ENCODE data around the gene VPS45.

VPS45 gene

GRCh38 chr1:150065184-150065871 lies 2.2 kb upstream of the VPS45 start:
- no peaks in the 10 kb centered on the region for H3K27me3 ChIP-seq (ENCODE audit: insufficient read depth, low read depth, severe bottlenecking)
- peaks cover 17% of the 10 kb centered on the region for H3K36me3 ChIP-seq
- H3K27ac ChIP-seq, result no peak overlapping the region
- DNase-seq, result no peak
- no peaks in the 10 kb centered on the region for H3K9me3 ChIP-seq (ENCODE audit: severe bottlenecking)
- TF ChIP-seq CTCF (IDR thresholded peaks at IDR 0.05; ENCODE audit: low read depth, low read length), result no peak
- H3K4me3 ChIP-seq (ENCODE audit: low read depth, low read length), result no peak overlapping the region

- no peak for TF ChIP-seq CTCF (IDR thresholded peaks at IDR 0.05; ENCODE audit: low read depth, low read length)
- Histone ChIP-seq H3K9me3 (ENCODE audit: severe bottlenecking) (no peaks in the 10 kb centered on the region), H3K27me3 (ENCODE audit: insufficient read depth, low read depth, severe bottlenecking) (no peaks in the 10 kb centered on the region), H3K36me3 (peaks cover 17% of the 10 kb centered on the region), H3K4me3 (ENCODE audit: low read depth, low read length) (peak overlapping the region; percentile 79), H3K27ac (peak overlapping the region; percentile 93)
- DNase-seq, result no peak
Observed at GRCh38 chr1:150066328-150066727, 1.2 kb upstream of the VPS45 start.

- no peaks in the 10 kb centered on the region for H3K9me3 ChIP-seq (ENCODE audit: severe bottlenecking)
- DNase-seq, result peak; percentile 82
- H3K27ac ChIP-seq, result peak overlapping the region; percentile 93
Observed at GRCh38 chr1:150066838-150067183, 765 bp upstream of the VPS45 start.

GRCh38 chr1:150068109-150068435 lies 496 bp downstream of the VPS45 start:
- Histone ChIP-seq H3K36me3 (peaks cover 29% of the 10 kb centered on the region), H3K27ac (peak overlapping the region; percentile 93), H3K9me3 (ENCODE audit: severe bottlenecking) (no peaks in the 10 kb centered on the region), H3K27me3 (ENCODE audit: insufficient read depth, low read depth, severe bottlenecking) (no peaks in the 10 kb centered on the region), H3K4me3 (ENCODE audit: low read depth, low read length) (peak overlapping the region; percentile 79)
- no peak for TF ChIP-seq CTCF (IDR thresholded peaks at IDR 0.05; ENCODE audit: low read depth, low read length)
- DNase-seq, result no peak

More at GRCh38 chr1:150066838-150067183, 765 bp upstream of the VPS45 start:
- no peak for TF ChIP-seq CTCF (IDR thresholded peaks at IDR 0.05; ENCODE audit: low read depth, low read length)
- H3K36me3 ChIP-seq, result peaks cover 18% of the 10 kb centered on the region
- H3K4me3 ChIP-seq (ENCODE audit: low read depth, low read length), result peak overlapping the region; percentile 79
- no peaks in the 10 kb centered on the region for H3K27me3 ChIP-seq (ENCODE audit: insufficient read depth, low read depth, severe bottlenecking)

GRCh38 chr1:150069923-150070322 lies 2.3 kb downstream of the VPS45 start:
- TF ChIP-seq CTCF (IDR thresholded peaks at IDR 0.05; ENCODE audit: low read depth, low read length), result no peak
- DNase-seq, result no peak
- Histone ChIP-seq H3K27me3 (ENCODE audit: insufficient read depth, low read depth, severe bottlenecking) (no peaks in the 10 kb centered on the region), H3K9me3 (ENCODE audit: severe bottlenecking) (no peaks in the 10 kb centered on the region), H3K36me3 (peaks cover 44% of the 10 kb centered on the region), H3K4me3 (ENCODE audit: low read depth, low read length) (no peak overlapping the region), H3K27ac (no peak overlapping the region)

- H3K36me3 ChIP-seq, result peaks cover 66% of the 10 kb centered on the region
- no peak for TF ChIP-seq CTCF (IDR thresholded peaks at IDR 0.05; ENCODE audit: low read depth, low read length)
Observed at GRCh38 chr1:150072959-150073358, 5.4 kb downstream of the VPS45 start.

More at GRCh38 chr1:150072959-150073358, 5.4 kb downstream of the VPS45 start:
- DNase-seq, result no peak
- no peaks in the 10 kb centered on the region for H3K9me3 ChIP-seq (ENCODE audit: severe bottlenecking)
- H3K4me3 ChIP-seq (ENCODE audit: low read depth, low read length), result no peak overlapping the region
- H3K27me3 ChIP-seq (ENCODE audit: insufficient read depth, low read depth, severe bottlenecking), result no peaks in the 10 kb centered on the region
- no peak overlapping the region for H3K27ac ChIP-seq

Data from WERI-Rb-1 (cell line).